ENCODE measurements around the gene GOLGA1. TPM values are rescaled to one million over a fixed set of nuclear protein-coding genes. Genes with fewer than 3 reads are reported as not detected.

Gene GOLGA1
- total RNA-seq, 2 experiments from 2014 or later, result 23.4 to 26.8 TPM

Other genes starting within 250 kb of the GOLGA1 start
- under 1 TPM; 0.06 to 0.11 TPM for gene NR6A1, start 169.8 kb downstream of the GOLGA1 start, total RNA-seq
- gene OLFML2A, start 163.9 kb downstream of the GOLGA1 start, total RNA-seq, result not detected
- gene WDR38, start 87.6 kb downstream of the GOLGA1 start, total RNA-seq, result not detected
- 1,000 to 10,000 TPM; 1,398 to 1,411 TPM for gene RPL35, start 79.1 kb downstream of the GOLGA1 start, total RNA-seq
- gene ARPC5L, start 79.0 kb downstream of the GOLGA1 start, total RNA-seq, result 10 to 100 TPM; 68.2 to 70.2 TPM
- gene SCAI, start 202.4 kb upstream of the GOLGA1 start, total RNA-seq, result 10 to 100 TPM; 12.6 to 12.8 TPM
- gene PPP6C, start 248.7 kb upstream of the GOLGA1 start, total RNA-seq, result 10 to 100 TPM; 48.8 to 50.4 TPM